Loucy (cell line): ENCODE data around the gene AMOTL1.

ENCODE experiments used
- CTCF ChIP-seq: fragments of 200-600 bp; sonication (generic); conservative IDR thresholded peaks from 2 replicates; pipeline ENCODE4 v1.5.1; 2014; ENCODE audit warnings: mild to moderate bottlenecking, antibody characterized with exemption, low read length
- EZH2phosphoT487 ChIP-seq: fragments of 200-600 bp; IDR thresholded peaks from 2 replicates; pipeline ENCODE4 v1.6.1; 2018; ENCODE audit warnings: antibody characterized with exemption, mild to moderate bottlenecking, moderate library complexity, borderline replicate concordance

- peak; percentile 69 for TF ChIP-seq CTCF
- no peak for TF ChIP-seq EZH2phosphoT487
These were observed 18.3 kb downstream of the AMOTL1 start for GRCh38 chr11:94786264-94787126.
